SK-N-SH (cell line): ENCODE data around the gene TGIF1. TPM values are rescaled to one million over a fixed set of nuclear protein-coding genes. Genes with fewer than 3 reads are reported as not detected.

Experiments used
- CTCF ChIA-PET: fragments of 300-600, 350-600 bp; formaldehyde crosslinking; extraction: SDS; loops from one replicate; lab custom pipeline; 2021; lab: Yijun Ruan, JAX
- POLR2A ChIA-PET: fragments of 350-600 bp; sonication (Branson Sonifier 250); formaldehyde crosslinking; extraction: SDS; loops from one replicate; lab custom pipeline; 2020; ENCODE audit warnings: antibody characterized with exemption, inconsistent platforms; lab: Yijun Ruan, JAX
- DNase-seq: peaks from one replicate; pipeline ENCODE4 v3.0.0; 2012
- H2AFZ ChIP-seq: fragments of 200-600 bp; sonication (generic); 2 replicates; pipeline ENCODE4 v1.8.1; 2016; ENCODE audit warnings: antibody characterized with exemption, mild to moderate bottlenecking, low read depth
- H3F3A ChIP-seq: fragments of 200-600 bp; sonication (generic); replicated peaks from 2 replicates; pipeline ENCODE3; 2016; ENCODE audit warnings: antibody characterized with exemption, mild to moderate bottlenecking; ENCODE audit not compliant: insufficient read depth
- H3K27ac ChIP-seq, 2 experiments: fragments of 200-500 bp in 1 of 2; fragments of 200-600 bp in 1 of 2; sonication (Bioruptor generic) in 1 of 2; sonication (generic), shearing (Covaris generic) in 1 of 2; 2 replicates each; pipeline versions ENCODE4 v1.5.1 to v1.6.1; 2014 to 2016; ENCODE audit warnings: low read depth in 2 of 2, inconsistent platforms in 1 of 2, low read length in 1 of 2, mild to moderate bottlenecking in 1 of 2, mixed read lengths in 1 of 2
- H3K27me3 ChIP-seq: fragments of 200-600 bp; sonication (generic), shearing (Covaris generic); 2 replicates; pipeline ENCODE4 v1.6.1; 2016; ENCODE audit warnings: mixed run types; ENCODE audit not compliant: insufficient read depth
- H3K36me3 ChIP-seq, 2 experiments: fragments of 200-500 bp in 1 of 2; fragments of 200-600 bp in 1 of 2; sonication (Bioruptor generic) in 1 of 2; sonication (generic) in 1 of 2; replicated peaks in 1 of 2; 2 replicates each; pipeline versions ENCODE3 to v1.5.1; 2014 to 2016; ENCODE audit warnings: low read length in 1 of 2, mild to moderate bottlenecking in 1 of 2; ENCODE audit not compliant: insufficient read depth in 2 of 2, control insufficient read depth in 1 of 2
- H3K4me1 ChIP-seq, 2 experiments: fragments of 200-500 bp in 1 of 2; fragments of 200-600 bp in 1 of 2; sonication (Bioruptor generic) in 1 of 2; sonication (generic), shearing (Covaris generic) in 1 of 2; 2 replicates each; pipeline versions ENCODE4 v1.5.1 to v1.6.1; 2014 to 2016; ENCODE audit warnings: low read depth in 1 of 2, low read length in 1 of 2, mixed run types in 1 of 2; ENCODE audit not compliant: insufficient read depth in 2 of 2, control insufficient read depth in 1 of 2
- H3K4me2 ChIP-seq: fragments of 200-600 bp; sonication (generic), shearing (Covaris generic); 2 replicates; pipeline ENCODE4 v1.6.1; 2017; ENCODE audit warnings: mixed run types
- H3K4me3 ChIP-seq, 2 experiments: fragments of 200-500 bp in 1 of 2; fragments of 200-600 bp in 1 of 2; sonication (Bioruptor generic) in 1 of 2; sonication (generic), shearing (Covaris generic) in 1 of 2; 2 replicates each; pipeline versions ENCODE4 v1.5.1 to v1.8.1; 2014 to 2016; ENCODE audit warnings: low read depth in 2 of 2, inconsistent platforms in 1 of 2, low read length in 1 of 2, mild to moderate bottlenecking in 1 of 2, mixed read lengths in 1 of 2, moderate library complexity in 1 of 2
- H3K79me2 ChIP-seq: fragments of 200-600 bp; sonication (generic); 2 replicates; pipeline ENCODE4 v1.8.1; 2017; ENCODE audit warnings: mild to moderate bottlenecking; ENCODE audit not compliant: insufficient read depth
- H3K9ac ChIP-seq: fragments of 200-600 bp; sonication (generic); 2 replicates; pipeline ENCODE4 v1.6.1; 2017; ENCODE audit warnings: mixed run types
- H3K9me2 ChIP-seq: fragments of 200-600 bp; sonication (generic); 2 replicates; pipeline ENCODE4 v1.6.1; 2017; ENCODE audit warnings: mixed run types
- H3K9me3 ChIP-seq: fragments of 200-600 bp; sonication (generic); 2 replicates; pipeline ENCODE4 v1.6.1; 2017; ENCODE audit warnings: mixed run types, mild to moderate bottlenecking, moderate library complexity
- H4K20me1 ChIP-seq: fragments of 200-600 bp; sonication (generic); 2 replicates; pipeline ENCODE4 v1.6.1; 2017; ENCODE audit warnings: mild to moderate bottlenecking, mixed run types; ENCODE audit not compliant: insufficient read depth
- ELF1 ChIP-seq: IDR thresholded peaks from 2 replicates; pipeline ENCODE4 v1.4.0; 2012
- EP300 ChIP-seq, 2 experiments: IDR thresholded peaks; 2 replicates each; pipeline versions ENCODE4 v1.4.0 to v1.6.1; 2012; ENCODE audit warnings: borderline replicate concordance in 1 of 2, low read depth in 1 of 2, low read length in 1 of 2
- FOSL2 ChIP-seq: IDR thresholded peaks from 2 replicates; pipeline ENCODE4 v1.4.0; 2012; ENCODE audit warnings: low read depth, mild to moderate bottlenecking, moderate library complexity, borderline replicate concordance
- FOXM1 ChIP-seq: IDR thresholded peaks from 2 replicates; pipeline ENCODE4 v1.4.0; 2012; ENCODE audit warnings: low read depth, mild to moderate bottlenecking
- GABPA ChIP-seq: IDR thresholded peaks from 2 replicates; pipeline ENCODE4 v1.4.0; 2012; ENCODE audit warnings: low read depth, mild to moderate bottlenecking
- GATA2 ChIP-seq: sonication (generic); formaldehyde crosslinking; IDR thresholded peaks from 2 replicates; pipeline ENCODE4 v1.5.0; 2020; ENCODE audit warnings: mild to moderate bottlenecking, missing genetic modification reagents
- JUND ChIP-seq: IDR thresholded peaks from 2 replicates; pipeline ENCODE4 v1.4.0; 2012
- MEF2A ChIP-seq: IDR thresholded peaks from 2 replicates; pipeline ENCODE4 v1.4.0; 2012; ENCODE audit warnings: low read depth, borderline replicate concordance
- NFIC ChIP-seq: IDR thresholded peaks from 2 replicates; pipeline ENCODE4 v1.4.0; 2012; ENCODE audit warnings: borderline replicate concordance
- NRF1 ChIP-seq: IDR thresholded peaks from 2 replicates; pipeline ENCODE4 v1.6.1; 2012; ENCODE audit warnings: low read depth, mild to moderate bottlenecking, low read length
- PBX3 ChIP-seq: IDR thresholded peaks from 2 replicates; pipeline ENCODE4; 2012
- RAD21 ChIP-seq: IDR thresholded peaks from 2 replicates; pipeline ENCODE4 v1.6.1; 2012; ENCODE audit warnings: mild to moderate bottlenecking, low read length
- RFX5 ChIP-seq: IDR thresholded peaks from 2 replicates; pipeline ENCODE4 v1.6.1; 2012; ENCODE audit warnings: mild to moderate bottlenecking, improper control_type of control experiment, low read length
- TAF1 ChIP-seq: IDR thresholded peaks from 2 replicates; pipeline ENCODE4 v1.6.1; 2012; ENCODE audit warnings: low read depth, mild to moderate bottlenecking, low read length, moderate library complexity, borderline replicate concordance
- TCF12 ChIP-seq: IDR thresholded peaks from 2 replicates; pipeline ENCODE4 v1.4.0; 2012
- TEAD4 ChIP-seq: IDR thresholded peaks from 2 replicates; pipeline ENCODE4 v1.4.0; 2012; ENCODE audit warnings: mild to moderate bottlenecking, borderline replicate concordance; ENCODE audit not compliant: insufficient read depth
- USF1 ChIP-seq: IDR thresholded peaks from 2 replicates; pipeline ENCODE4 v1.4.0; 2012; ENCODE audit warnings: low read depth, borderline replicate concordance
- WGBS: methylation state at CpG from one replicate; pipeline ENCODE4 v1.1.6; 2017; ENCODE audit warnings: low lambda C conversion rate; 5-methylcytosine and 5-hydroxymethylcytosine counted together
- polyA plus RNA-seq, 3 experiments: library from polyadenylated mRNA; depleted of rRNA; stranded (reverse); fragments of >200 nt; gene quantifications; 2 replicates each; pipeline ENCODE4 v1.2.3, GENCODE V29; 2012

TGIF1 gene
- polyA plus RNA-seq, 1 of the 3 experiments (the other 2 are of a cell fraction), result 113 TPM

GRCh38 chr18:3425446-3425845 is 24.5 kb upstream of the TGIF1 start:
- Histone ChIP-seq H3K9ac (no peak overlapping the region), H3F3A (no peaks in the 10 kb centered on the region), H4K20me1 (no peaks in the 10 kb centered on the region), H3K4me2 (no peak overlapping the region), H3K4me3 (no peak overlapping the region), H3K27me3 (no peaks in the 10 kb centered on the region), H3K79me2 (no peaks in the 10 kb centered on the region), H3K9me2 (no peaks in the 10 kb centered on the region), H3K27ac (no peak overlapping the region), H3K36me3 (no peaks in the 10 kb centered on the region), H2AFZ (no peak overlapping the region), H3K9me3 (no peaks in the 10 kb centered on the region), H3K4me1 (no peaks in the 10 kb centered on the region)
- WGBS, result 89% methylated on average over 6 of the region's 6 CpGs
- TF ChIP-seq USF1, result no peak
- no peak for TF ChIP-seq GABPA
- TF ChIP-seq ELF1, result no peak
- TF ChIP-seq TCF12, result no peak
- TF ChIP-seq TEAD4, result no peak
- no peak for TF ChIP-seq MEF2A
- no peak for TF ChIP-seq JUND
- no peak for TF ChIP-seq RAD21
- TF ChIP-seq NRF1, result no peak
- no peak for TF ChIP-seq FOXM1
- no peak for TF ChIP-seq FOSL2
- CTCF ChIA-PET, result interaction anchor here (1.0 to 1.2 kb wide), 2 partner anchors 13 to 73 kb away, joined by 3 to 5 read pairs; no protein-coding TSS in a partner anchor
- no peak for DNase-seq
- POLR2A ChIA-PET, result no interaction called here

- TF ChIP-seq PBX3, result no peak
- TF ChIP-seq TAF1, result no peak
- TF ChIP-seq GATA2 (CRISPR knock-in tag), result no peak
- TF ChIP-seq TCF12, result no peak
- TF ChIP-seq EP300 (IDR thresholded peaks at IDR 0.05; ENCODE audit: borderline replicate concordance in 1 of 2, low read depth in 1 of 2, low read length in 1 of 2), result no peak
- TF ChIP-seq NFIC, result no peak
- no peak for TF ChIP-seq RFX5
- TF ChIP-seq, all 33 proteins: peak for 0
- no peak overlapping the region for H3K9ac ChIP-seq
- no peaks in the 10 kb centered on the region for H3K4me1 ChIP-seq
- no peak overlapping the region for H3K4me3 ChIP-seq
- H3K9me3 ChIP-seq, result no peaks in the 10 kb centered on the region
- H2AFZ ChIP-seq, result no peak overlapping the region
- no peak for DNase-seq
- CTCF ChIA-PET, result interaction anchor here (1.0 kb wide), 1 partner anchor 73 kb away, joined by 3 read pairs; no protein-coding TSS in a partner anchor
- H4K20me1 ChIP-seq, result no peaks in the 10 kb centered on the region
- H3K27ac ChIP-seq, result no peak overlapping the region
- H3K9me2 ChIP-seq, result no peaks in the 10 kb centered on the region
- H3K27me3 ChIP-seq, result no peaks in the 10 kb centered on the region
- H3F3A ChIP-seq, result no peaks in the 10 kb centered on the region
- 30% methylated on average over 2 of the region's 4 CpGs for WGBS
- no peak overlapping the region for H3K4me2 ChIP-seq
- POLR2A ChIA-PET, result no interaction called here
- H3K36me3 ChIP-seq, result no peaks in the 10 kb centered on the region
- no peaks in the 10 kb centered on the region for H3K79me2 ChIP-seq
Observed at GRCh38 chr18:3426074-3426473, 23.9 kb upstream of the TGIF1 start.
